Measurements from ENCODE around the gene LAMA2. TPM values are rescaled to one million over a fixed set of nuclear protein-coding genes. Genes with fewer than 3 reads are reported as not detected.

LAMA2 gene
- total RNA-seq, 2 donors from 2014 or later, result 111 to 217 TPM

DNA sequence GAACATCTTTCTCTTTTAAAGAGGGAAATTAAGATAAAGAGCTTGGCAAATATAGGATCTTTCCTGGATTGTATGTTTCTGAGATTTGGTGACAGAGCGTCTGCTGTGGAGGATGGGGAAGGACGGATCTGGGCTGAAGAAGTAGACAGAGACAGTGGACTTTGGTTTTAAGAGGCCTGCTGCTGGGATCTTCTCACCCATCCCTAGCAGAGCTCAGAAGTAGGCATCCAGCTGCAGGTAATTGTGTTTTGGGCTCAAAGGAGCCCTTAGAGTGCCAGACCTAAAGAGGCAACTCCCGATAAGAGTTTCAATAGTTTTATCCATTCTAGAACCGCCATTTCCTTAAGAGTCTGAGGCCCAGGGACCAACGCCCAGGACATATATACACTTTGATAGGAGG, 20.8 kb downstream of the LAMA2 start:
- Histone ChIP-seq H3K4me3 (no peak overlapping the region), H3K27me3 (replicated peaks; ENCODE audit: insufficient read depth) (no peaks in the 10 kb centered on the region), H3K9me3 (no peaks in the 10 kb centered on the region), H3K27ac (no peak overlapping the region), H3K4me1 (ENCODE audit: control insufficient read depth in 1 of 2, low read depth in 2 of 2) (peaks cover 4 to 11% of the 10 kb centered on the region in 2 donors), H3K36me3 (no peaks in the 10 kb centered on the region)
- DNase-seq (ENCODE audit: low spot score) (no peak), ATAC-seq (ENCODE audit: insufficient number of reproducible peaks, low FRiP score, low read depth) (no peak)
- no peak for TF ChIP-seq CTCF (IDR thresholded peaks at IDR 0.05)

- Histone ChIP-seq H3K36me3 (no peaks in the 10 kb centered on the region), H3K9me3 (no peaks in the 10 kb centered on the region), H3K4me3 (no peak overlapping the region), H3K27ac (no peak overlapping the region), H3K4me1 (ENCODE audit: control insufficient read depth in 1 of 2, low read depth in 2 of 2) (no peaks in the 10 kb centered on the region), H3K27me3 (replicated peaks; ENCODE audit: insufficient read depth) (no peaks in the 10 kb centered on the region)
- DNase-seq (ENCODE audit: low spot score), result no peak
- no peak for TF ChIP-seq CTCF (IDR thresholded peaks at IDR 0.05)
- ATAC-seq (ENCODE audit: insufficient number of reproducible peaks, low FRiP score, low read depth), result no peak
Observed at GRCh38 chr6:128914051-128914450, 31.1 kb downstream of the LAMA2 start.

GRCh38 chr6:128918886-128919285, 35.9 kb downstream of the LAMA2 start:
- no peak overlapping the region for H3K4me3 ChIP-seq
- ATAC-seq (ENCODE audit: insufficient number of reproducible peaks, low FRiP score, low read depth) (no peak), DNase-seq (ENCODE audit: low spot score) (no peak)
- no peak for TF ChIP-seq CTCF (IDR thresholded peaks at IDR 0.05)
- no peaks in the 10 kb centered on the region for H3K4me1 ChIP-seq (ENCODE audit: control insufficient read depth in 1 of 2, low read depth in 2 of 2)
- no peaks in the 10 kb centered on the region for H3K36me3 ChIP-seq
- no peak overlapping the region for H3K27ac ChIP-seq
- no peaks in the 10 kb centered on the region for H3K9me3 ChIP-seq
- no peaks in the 10 kb centered on the region for H3K27me3 ChIP-seq (replicated peaks; ENCODE audit: insufficient read depth)

DNA sequence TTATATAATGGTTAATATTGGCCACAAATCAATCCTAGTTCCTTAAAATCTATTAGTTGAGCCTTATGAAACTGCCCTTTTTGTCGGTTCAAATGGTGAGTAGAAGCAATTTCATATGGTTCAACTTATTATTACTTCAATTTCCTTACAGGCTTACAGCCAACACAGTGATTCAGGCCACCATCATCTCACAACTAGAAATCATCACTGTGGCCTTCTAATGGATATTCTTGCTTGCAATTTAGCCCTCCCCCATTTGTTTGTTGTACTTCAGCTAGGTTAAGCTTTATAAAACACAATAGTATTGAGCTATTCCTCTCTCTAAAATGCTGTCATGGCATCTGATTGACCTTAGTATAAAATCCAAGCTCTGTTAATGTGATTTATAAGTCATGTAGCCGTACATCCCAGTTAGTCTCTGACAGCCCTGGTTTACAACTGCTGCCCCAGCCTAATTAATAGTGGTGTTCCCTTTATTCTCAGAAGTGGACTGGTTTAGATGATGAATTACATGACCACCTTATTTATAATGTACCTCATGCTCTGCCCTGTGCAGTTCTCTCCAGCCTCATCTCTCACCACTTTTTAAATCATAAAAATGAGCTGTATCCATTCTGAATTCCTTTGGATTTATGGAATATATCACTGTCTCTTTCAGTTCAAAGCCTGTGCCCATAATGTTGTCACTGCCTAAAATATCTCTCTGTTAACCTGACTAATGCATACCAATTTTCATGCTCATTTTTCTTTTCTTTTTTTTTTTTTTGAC, 36.7 kb downstream of the LAMA2 start:
- DNase-seq (ENCODE audit: low spot score), result no peak

GRCh38 chr6:128925765-128926164, 42.8 kb downstream of the LAMA2 start:
- no peaks in the 10 kb centered on the region for H3K4me1 ChIP-seq (ENCODE audit: control insufficient read depth in 1 of 2, low read depth in 2 of 2)
- no peak overlapping the region for H3K4me3 ChIP-seq
- H3K36me3 ChIP-seq, result no peaks in the 10 kb centered on the region
- H3K27me3 ChIP-seq (replicated peaks; ENCODE audit: insufficient read depth), result no peaks in the 10 kb centered on the region
- no peaks in the 10 kb centered on the region for H3K9me3 ChIP-seq
- DNase-seq (ENCODE audit: low spot score) (no peak), ATAC-seq (ENCODE audit: insufficient number of reproducible peaks, low FRiP score, low read depth) (no peak)
- TF ChIP-seq CTCF (IDR thresholded peaks at IDR 0.05), result no peak
- H3K27ac ChIP-seq, result no peak overlapping the region

More for the DNA sequence above, 36.7 kb downstream of the LAMA2 start:
- H3K4me3 ChIP-seq, result no peak overlapping the region
- no peaks in the 10 kb centered on the region for H3K4me1 ChIP-seq (ENCODE audit: control insufficient read depth in 1 of 2, low read depth in 2 of 2)
- H3K36me3 ChIP-seq, result no peaks in the 10 kb centered on the region
- H3K27ac ChIP-seq, result no peak overlapping the region
- ATAC-seq (ENCODE audit: insufficient number of reproducible peaks, low FRiP score, low read depth), result no peak
- H3K9me3 ChIP-seq, result no peaks in the 10 kb centered on the region
- no peaks in the 10 kb centered on the region for H3K27me3 ChIP-seq (replicated peaks; ENCODE audit: insufficient read depth)
- TF ChIP-seq CTCF (IDR thresholded peaks at IDR 0.05), result no peak
